HG02884 (cell line): ENCODE results near the gene TMEM258.
A peak's percentile ranks its signal among the peaks of the same experiment; 100 is the strongest.

Source experiments
- ATAC-seq: cut with Tn5 transposase; IDR thresholded peaks from one replicate; pipeline ENCODE4 v1.9.1; 2021; ENCODE audit warnings: mild to moderate bottlenecking, moderate library complexity; ENCODE audit not compliant: unreplicated experiment

The TMEM258 gene

GRCh38 chr11:61792310-61793082, at the start of gene TMEM258, which contains the start of gene FEN1:
Gene TMEM258, minus strand, starts transcription at chr11:61792599. Its CDS starts 41 bp downstream, at chr11:61792558.
Gene FEN1, plus strand, starts transcription at chr11:61792911. Its CDS starts 2,451 bp downstream, at chr11:61795362.
- peak; percentile 82 for ATAC-seq

DNA sequence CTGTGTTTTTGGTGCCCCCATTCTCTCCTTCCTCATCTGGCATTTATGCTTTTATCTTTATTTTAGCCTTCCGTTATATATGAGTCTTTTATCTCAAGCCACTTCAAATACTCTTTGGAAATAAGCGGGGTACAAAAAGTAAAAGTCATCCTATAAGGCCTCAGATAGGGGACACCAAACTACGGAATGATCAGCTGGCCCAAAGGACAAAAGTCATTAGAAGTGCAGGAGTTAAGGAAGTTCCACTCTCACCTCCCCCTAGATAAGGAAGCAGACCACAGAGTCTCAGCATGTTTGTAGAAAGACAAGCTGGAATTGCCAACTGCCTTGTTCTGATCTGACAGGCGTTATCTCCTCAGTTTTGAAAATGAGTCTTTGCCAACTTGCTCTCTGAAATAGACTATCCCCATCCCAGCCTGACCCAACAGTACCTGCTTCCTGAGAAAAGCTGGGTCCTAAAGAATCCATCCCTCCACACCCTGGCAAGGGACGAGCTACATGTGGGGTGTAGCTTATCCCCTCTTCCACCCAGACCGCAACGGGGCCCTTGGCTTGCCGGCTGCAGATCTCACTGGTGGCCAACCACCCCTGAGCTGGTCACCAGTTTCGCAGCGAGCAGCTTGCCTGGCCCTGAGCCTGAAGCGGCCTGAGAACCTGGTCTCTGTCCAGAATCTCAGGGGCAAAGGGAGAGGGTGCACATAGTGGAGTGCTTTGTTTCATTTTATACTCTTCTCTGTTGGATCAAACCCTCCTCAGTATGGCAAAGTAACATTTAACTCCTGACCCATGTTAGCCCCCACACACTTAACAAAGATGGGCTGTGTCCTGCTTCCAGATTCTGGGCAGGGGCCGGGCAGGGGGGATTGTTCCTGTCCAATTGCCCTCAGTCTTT, 49.5 kb upstream of the TMEM258 start:
- no peak for ATAC-seq

GRCh38 chr11:61840371-61840770, 48.0 kb upstream of the TMEM258 start:
- no peak for ATAC-seq

GRCh38 chr11:61839742-61840141, 47.3 kb upstream of the TMEM258 start:
- no peak for ATAC-seq

DNA sequence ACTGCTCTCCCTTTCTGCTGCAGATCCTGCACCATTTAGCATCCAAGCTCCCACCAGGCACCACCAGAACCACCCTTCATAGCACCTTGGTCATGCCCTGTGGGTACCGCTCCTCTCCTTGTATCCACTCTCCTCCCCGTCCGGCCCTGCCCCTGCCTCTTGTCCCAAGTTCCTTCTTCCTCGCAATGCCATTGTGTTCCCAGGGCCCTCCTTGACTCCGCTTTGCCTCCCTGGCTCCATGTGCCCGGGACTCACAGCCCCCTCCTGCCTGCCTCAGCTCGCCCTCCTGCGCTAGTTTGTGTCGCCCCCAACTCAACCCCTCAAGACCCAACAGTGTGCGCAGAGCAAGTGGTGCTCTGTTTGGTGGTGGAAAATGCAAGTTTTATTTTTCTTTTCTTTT, 46.5 kb upstream of the TMEM258 start:
- no peak for ATAC-seq

- no peak for ATAC-seq
Measured at GRCh38 chr11:61838501-61838900, 46.1 kb upstream of the TMEM258 start.

DNA sequence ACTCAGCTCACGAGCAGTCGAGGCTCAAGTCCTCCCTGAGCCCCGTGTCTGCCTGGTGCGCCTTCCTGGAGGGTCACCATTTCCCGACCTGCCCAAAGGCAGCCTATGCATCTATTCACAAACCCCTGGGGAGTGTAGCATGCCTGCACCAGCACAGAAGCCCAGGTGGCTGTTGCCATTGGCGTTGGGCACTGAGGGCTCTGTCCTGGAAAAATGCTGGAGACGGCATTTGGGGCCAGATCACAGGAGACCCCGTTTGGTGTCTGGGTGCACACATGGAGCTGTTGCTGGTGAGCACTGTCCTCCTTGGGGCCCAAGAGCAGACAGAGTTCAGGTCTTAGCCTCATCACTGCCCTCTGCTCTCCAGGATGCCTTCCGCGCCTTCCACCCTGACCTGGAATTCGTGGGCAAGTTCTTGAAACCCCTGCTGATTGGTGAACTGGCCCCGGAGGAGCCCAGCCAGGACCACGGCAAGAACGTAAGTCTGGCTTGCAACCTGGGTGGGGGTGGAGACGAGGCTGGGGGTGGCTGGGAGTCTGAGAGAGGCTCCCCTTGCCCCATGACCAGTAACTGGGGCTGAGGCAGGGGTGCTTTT, 45.1 kb upstream of the TMEM258 start:
- no peak for ATAC-seq

GRCh38 chr11:61836193-61836592, 43.8 kb upstream of the TMEM258 start:
- no peak for ATAC-seq

GRCh38 chr11:61834278-61835048, 42.1 kb upstream of the TMEM258 start:
- peak; percentile 96 for ATAC-seq

GRCh38 chr11:61833926-61834277, 41.5 kb upstream of the TMEM258 start:
- ATAC-seq: no peak

GRCh38 chr11:61833471-61833870, 41.1 kb upstream of the TMEM258 start:
- no peak for ATAC-seq

DNA sequence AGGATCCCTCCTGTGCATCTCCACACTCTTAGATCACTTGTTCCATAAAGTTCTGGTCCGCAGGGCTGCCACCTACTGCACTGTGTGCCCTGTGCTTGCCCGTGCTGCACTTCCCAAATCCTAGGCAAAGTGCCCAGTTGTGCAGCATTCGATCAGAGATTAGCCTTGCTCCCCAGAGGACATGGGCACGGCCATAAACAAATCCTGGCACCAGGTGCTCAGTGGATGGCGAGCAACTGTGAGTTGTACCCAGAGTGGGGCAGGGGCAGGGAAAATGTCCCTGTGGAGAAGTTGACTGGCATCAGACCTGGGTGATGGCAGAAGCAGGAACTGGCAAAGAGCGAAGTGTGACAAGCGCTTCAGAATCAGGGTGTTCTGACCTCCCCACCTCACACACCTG, 40.4 kb upstream of the TMEM258 start:
- no peak for ATAC-seq

DNA sequence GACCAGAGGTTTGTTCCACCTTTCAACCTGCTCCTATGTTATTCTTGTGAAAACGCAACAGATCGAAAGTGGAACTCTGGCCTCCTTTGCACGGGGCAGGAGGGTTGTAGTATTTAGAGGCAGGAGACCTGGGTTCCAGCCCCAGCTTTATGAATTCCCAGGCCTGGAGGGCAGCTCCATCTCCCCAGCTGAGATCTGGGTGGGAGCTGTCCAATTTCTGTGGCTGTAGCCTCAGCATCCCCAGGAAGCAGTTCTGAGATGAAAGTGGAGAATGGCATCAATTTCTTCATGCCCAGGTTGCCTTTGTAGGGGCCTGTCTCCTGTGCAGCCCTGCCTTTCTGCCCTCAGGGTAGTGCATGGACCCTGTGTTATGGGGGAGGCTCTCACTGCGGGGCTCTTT, 39.8 kb upstream of the TMEM258 start:
- ATAC-seq: no peak

GRCh38 chr11:61830237-61831105, 38.1 kb upstream of the TMEM258 start:
- no peak for ATAC-seq

- ATAC-seq: no peak
Measured at GRCh38 chr11:61829806-61830205, 37.4 kb upstream of the TMEM258 start.

DNA sequence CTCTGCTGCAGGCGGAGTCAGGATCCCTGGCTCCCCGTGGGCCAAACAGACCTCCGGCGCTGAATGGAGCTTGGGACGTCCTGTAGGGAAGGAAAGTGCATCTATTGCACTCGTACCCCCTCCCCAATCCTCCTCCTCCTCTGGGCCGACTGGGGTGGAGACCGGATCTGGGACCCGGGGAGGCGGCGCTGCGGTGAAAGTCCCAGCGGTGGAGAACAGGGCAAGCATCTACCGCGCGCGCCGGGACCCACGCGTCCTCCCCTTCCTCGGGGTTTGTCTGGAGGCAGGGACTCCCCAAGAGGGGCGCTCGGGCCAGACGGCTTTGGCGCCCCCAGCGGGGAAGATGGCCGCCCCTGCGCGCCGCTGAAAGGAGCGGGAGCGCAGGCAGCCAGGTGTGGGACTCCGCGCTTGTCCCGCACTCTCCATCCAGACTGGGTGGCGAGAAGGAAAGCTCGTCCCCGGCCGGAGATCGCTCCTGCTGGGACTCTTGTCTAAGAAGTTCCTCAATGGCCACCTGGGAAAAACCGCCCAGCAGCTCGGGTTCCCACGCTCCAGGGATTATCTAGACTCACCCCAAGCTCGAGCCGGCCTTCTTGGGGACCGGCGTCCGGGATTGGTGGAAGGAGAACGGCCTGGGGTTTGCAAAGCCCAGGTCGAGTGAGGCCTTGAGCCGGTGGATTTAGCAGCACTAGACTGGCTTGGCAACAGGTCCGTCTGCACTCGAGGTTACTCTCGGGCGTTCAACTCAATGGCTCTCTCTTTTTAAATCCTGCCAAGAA, 36.4 kb upstream of the TMEM258 start:
- ATAC-seq: no peak

- peak; percentile 5 for ATAC-seq
Measured at GRCh38 chr11:61828379-61828628, 35.9 kb upstream of the TMEM258 start.

DNA sequence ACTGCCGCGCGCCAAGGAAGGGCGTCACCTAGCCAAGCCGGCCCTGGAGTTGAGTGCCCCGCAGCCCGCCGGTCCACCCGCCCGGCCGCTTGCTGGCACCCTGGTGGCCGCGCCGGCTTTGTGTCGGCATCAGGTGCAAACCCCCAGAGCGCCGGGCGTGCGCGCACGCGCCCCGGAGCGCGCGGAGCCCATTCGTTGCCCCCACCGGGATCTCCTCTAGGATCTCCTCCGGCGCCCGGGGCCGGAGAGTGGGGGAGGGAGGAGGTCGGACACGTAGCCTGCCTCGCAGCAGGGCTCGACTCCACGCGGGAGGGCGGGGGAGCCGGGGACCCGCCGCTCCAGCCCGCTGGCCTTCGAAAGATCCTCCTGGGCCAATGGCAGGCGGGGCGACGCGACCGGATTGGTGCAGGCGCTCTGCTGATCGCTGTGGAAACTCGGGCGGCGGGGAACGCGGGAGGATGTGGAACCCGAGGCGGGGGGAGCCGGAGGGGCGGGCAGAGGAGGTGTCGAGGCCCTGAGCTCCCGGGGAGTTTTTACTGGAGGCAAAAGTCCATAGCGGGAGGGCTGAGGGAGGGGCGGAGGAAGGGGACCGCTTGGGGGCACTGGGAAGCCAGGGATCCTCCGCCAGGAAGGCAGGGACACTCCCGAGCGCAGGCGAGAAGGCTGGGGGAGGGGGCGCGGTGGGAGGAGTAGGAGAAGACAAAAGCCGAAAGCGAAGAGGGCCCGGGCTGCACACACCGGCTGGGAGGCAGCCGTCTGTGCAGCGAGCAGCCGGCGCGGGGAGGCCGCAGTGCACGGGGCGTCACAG, 35.4 kb upstream of the TMEM258 start, which contains the start of gene FADS2:
Gene FADS2 (plus strand): TSS at position 730 of the 808 bp plus-strand sequence. CDS start 91 bp downstream, outside the sequence.
- peak; percentile 73 for ATAC-seq
